ENCODE measurements around the gene ZBTB7C.

DNA sequence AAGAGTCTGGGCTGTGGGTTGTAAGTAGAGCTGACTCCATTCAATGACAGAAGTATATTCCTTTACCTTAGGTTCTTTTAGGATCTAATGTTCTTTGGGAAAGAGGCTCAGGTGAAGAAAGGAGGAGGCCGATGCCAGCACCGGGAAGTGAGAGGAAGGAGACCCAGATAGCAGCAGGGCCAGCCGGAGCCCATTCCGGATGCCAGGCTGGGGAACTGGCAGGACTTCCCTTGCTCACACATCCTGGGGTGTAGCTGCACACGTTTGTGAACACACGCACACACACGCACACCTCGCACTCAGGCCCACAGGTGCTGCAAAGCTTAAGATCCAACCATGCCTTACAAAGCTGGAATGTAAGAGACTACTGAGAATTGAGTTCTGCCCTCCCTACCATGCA lies 383.0 kb downstream of the ZBTB7C start:
- no peak for TF ChIP-seq EP300 (IDR thresholded peaks at IDR 0.05)
- TF ChIP-seq, protein P1, sequence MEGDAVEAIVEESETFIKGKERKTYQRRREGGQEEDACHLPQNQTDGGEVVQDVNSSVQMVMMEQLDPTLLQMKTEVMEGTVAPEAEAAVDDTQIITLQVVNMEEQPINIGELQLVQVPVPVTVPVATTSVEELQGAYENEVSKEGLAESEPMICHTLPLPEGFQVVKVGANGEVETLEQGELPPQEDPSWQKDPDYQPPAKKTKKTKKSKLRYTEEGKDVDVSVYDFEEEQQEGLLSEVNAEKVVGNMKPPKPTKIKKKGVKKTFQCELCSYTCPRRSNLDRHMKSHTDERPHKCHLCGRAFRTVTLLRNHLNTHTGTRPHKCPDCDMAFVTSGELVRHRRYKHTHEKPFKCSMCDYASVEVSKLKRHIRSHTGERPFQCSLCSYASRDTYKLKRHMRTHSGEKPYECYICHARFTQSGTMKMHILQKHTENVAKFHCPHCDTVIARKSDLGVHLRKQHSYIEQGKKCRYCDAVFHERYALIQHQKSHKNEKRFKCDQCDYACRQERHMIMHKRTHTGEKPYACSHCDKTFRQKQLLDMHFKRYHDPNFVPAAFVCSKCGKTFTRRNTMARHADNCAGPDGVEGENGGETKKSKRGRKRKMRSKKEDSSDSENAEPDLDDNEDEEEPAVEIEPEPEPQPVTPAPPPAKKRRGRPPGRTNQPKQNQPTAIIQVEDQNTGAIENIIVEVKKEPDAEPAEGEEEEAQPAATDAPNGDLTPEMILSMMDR (IDR thresholded peaks at IDR 0.05) = no peak
